HG03066 (cell line): ENCODE results near the gene SNUPN.

Experiments used
- ATAC-seq: cut with Tn5 transposase; IDR thresholded peaks from one replicate; pipeline ENCODE4 v1.9.1; 2021; ENCODE audit warnings: low read depth; ENCODE audit not compliant: unreplicated experiment

The SNUPN gene

DNA sequence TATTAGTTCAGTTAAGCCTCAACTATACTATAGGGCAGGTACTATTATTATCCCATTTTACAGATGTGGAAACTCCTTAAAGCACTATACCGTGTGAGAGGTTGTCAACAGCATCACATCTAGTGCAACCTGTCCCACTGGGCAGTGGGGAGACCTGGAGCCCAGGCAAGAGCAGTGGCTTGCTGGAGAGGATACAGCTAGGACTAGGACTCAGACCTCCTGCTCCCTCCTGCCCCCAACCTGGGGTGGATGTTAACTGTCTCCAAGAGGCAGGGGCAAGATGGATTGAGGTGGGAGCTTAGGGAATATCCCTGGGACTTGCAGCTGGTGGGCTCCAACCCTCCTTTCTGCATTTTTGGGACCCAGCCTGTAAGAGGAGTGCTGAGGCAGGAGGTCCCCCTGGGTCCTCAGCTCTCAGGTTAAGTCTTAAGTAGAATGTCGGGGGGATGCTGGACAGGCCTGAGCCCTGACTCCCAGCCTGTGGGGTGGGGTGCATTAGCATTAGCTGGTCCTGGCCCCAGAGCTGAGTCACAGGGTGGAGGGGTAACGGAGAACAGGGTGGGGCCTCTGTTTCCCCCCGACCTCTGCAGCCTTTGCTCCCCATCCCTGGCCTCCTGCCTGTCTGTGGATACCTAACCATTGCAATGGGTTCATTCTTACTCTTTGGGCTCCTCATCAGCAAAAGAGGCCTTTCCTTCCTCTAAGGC, 28.8 kb upstream of the SNUPN start:
- no peak for ATAC-seq

DNA sequence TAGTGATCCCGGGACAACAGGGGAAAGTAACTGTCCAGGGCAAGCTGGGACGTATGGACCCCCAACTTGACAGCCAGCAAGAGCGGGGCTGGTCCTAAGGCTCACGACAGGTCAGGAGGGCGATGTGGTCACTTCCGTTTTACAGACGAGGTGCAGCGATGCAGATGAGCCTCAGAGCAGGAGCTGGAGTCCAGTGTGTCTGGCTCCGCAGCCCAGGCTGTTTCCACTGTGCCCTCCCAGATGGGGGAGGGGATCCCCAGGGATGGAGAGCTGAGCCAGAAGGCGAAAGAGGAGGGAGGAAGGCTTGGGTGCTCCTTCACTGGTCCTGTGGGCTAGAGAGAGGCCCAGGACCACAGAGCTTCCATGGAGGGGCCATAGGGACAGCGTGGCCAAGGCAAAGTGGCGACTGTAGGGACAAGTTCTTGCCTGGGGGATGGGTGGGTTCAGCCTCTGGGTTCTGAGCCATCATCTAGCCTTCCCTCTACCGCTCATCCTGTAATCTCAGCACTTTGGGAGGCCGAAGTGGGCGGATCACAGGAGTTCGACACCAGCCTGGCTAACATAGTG, 27.9 kb upstream of the SNUPN start:
- no peak for ATAC-seq

DNA sequence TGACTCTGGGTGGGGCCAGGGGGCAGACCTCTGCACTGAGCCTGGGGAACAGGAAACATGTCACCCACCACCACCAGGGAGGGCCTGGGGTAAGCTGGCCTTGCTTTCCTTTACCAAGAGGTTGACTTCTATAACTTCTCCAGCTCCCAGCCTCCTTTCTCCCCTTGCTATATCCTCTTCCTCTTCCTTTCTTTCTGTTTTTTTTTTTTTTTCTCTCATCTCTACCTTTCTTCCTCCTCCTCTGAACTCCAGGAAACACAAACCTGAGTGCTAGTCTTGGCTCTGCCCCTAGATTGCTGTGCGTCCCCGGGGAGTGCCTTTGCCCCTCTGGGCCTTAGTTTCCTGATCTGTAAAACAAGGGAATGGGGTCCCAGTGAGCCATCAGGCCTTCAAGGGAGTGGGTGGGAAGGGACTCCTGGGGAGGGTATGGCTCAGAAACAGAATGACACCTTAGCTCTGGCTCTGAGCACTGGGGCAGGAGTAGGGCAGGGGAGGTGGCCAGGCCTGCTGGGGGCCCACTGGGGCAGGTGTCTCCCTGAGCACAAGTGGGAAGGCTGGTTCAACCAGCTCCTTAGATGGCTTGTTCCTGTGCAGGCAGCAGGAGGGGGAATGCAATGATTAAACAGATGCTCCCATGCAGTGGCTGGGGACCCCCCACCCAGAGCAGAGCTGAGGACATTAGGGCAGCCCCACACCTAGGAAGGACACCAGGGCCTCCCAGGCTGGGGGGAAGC, 26.5 kb upstream of the SNUPN start:
- no peak for ATAC-seq

DNA sequence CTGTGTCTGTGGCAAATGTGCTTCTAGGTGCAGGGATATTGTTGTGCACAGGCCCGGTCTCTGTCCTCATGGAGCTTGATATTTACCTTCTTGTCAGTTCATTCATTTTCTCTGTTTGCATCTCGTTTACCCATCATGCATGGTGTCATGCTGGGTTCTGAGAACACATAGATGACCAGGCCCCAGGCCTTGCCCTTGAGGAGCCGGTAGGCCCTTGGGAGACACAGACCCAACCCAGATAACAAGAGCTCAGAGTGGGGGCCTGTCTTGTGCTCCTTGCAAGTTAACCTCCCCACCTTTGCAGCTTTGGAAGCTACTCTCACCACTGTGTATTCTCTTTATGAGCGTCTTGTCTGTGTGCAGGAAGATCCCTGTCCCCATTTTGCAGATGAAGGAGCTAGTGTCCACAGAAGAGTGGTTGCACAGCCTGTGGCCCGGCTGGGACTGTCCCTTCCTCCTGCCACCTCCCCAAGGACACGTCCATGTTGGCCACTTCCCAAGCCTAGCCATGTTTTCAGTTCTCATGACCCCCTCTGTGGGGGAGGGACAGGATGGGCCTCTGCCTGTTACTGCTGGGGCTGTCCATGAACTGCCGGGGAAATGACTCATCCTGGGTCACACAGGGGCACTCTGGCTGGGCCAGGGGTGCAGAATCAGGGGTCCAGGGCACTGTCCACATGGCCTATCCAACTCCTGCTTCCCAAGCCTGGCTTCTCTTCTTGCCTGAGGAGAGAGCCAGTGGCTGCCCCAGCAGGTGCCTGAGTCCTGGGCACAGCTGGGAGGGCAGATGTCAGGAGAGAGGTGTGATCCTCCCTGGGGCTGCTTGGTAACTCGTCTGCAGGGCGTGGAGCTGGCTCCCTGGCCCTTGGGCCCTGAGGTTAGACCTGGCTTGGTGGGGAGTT, 25.6 kb upstream of the SNUPN start:
- ATAC-seq: no peak

DNA sequence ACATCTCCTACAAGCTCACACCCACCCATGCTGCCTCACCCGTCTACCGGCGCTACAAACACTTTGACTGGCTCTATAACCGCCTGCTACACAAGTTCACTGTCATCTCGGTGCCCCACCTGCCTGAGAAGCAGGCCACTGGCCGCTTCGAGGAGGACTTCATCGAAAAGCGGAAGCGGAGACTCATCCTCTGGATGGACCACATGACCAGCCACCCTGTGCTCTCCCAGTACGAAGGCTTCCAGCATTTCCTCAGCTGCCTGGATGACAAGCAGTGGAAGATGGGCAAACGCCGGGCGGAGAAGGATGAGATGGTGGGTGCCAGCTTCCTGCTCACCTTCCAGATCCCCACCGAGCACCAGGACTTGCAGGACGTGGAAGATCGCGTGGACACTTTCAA, 24.3 kb upstream of the SNUPN start:
- ATAC-seq: no peak

DNA sequence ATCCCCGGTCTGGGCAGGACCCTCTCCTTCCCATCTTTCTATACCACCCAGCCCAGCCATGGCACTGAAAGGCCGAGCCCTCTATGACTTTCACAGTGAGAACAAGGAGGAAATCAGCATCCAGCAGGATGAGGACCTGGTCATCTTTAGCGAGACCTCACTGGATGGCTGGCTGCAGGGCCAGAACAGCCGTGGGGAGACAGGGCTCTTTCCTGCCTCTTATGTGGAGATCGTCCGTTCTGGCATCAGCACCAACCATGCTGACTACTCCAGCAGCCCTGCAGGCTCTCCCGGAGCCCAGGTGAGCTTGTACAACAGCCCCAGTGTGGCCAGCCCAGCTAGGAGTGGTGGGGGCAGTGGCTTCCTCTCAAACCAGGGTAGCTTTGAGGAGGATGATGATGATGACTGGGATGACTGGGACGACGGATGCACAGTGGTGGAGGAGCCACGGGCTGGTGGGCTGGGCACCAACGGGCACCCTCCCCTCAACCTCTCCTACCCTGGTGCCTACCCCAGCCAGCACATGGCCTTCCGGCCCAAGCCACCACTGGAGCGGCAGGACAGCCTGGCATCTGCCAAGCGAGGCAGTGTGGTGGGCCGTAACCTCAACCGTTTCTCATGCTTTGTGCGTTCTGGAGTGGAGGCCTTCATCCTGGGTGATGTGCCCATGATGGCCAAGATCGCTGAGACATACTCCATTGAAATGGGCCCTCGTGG, 23.7 kb upstream of the SNUPN start:
- no peak for ATAC-seq

DNA sequence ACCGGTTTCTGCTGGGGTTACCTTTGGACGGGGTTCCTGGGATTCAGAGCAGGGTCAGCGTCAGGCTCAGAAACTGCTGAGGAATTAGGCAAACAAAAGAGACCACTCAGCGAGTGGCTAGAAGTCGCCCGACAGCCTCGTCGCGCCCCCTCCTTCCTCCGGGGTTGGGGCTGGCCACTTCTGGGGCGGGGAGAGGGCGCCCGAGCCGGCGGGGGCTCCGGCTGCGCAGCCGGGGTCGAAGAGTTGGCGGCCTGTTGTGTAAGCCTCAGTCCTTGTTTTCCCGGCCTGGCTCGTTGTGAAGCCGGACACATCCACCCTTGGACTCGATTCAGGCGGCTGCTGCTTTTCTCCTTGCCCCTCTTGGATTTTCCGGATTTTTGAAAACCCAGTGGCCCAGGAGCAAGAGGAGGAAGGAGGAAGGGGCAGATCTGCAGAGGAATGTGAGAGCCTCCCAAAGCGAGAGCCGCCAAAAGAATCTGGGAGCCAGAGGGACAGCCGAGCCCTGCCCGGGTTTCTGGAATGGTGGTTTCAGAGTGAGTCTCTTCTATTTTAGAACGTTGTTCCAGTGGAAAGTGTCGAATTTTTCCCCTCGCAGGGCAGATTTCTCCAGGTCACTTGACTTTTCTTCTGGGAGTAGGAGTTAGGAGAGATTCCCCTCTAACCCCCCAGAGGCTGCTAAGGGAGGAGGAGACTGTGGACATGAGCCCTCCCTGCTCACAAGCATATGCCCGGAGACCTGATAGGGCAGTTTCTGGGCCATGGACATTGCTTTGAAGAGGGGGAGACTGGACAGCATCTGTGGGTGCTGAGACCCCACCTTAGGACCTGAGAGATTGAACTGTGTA, 22.9 kb upstream of the SNUPN start:
- ATAC-seq: no peak

DNA sequence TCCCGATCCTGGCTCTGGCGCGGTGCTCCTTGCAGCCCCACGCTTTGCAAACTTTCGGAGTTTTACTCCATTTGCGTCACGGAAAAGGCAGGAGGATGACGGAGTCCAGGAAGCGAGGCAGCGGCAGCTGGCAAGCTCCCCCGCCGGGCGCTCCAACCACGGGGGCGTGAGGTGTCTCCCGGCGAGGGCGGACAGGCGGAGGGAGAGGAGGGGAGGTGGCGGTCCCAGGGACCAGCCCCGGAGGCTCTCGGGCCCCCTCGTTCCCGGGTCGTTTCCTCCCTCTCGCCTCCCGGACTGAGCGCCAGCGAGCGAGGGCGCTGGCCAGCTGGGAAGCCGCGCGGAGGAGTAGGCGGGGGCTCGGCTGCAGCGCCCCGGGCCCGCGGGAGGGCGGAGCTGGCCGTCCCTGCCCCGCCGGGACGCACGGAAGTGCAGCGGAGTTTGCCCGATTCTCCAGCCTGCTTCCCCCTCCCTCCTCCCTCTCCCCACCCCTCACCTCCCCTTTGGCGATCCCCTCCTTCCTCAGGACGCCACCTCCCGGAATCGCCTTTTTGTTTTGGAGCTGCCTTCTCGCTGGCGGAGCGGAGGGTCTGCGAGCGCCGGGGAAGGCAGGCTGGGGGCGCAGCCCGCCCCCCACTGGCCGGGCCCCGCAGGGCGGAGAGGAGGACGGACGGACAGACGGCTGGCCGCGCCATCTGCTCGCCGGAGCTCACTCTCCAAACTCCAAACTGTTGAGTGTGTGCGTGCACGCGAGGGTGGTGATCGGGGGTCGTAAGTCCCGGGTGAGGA, 22.0 kb upstream of the SNUPN start, which contains the start of gene SNX33:
Gene SNX33 (plus strand): TSS at position 543 of the 786 bp plus-strand sequence. CDS start 1,191 bp downstream, outside the sequence.
- no peak for ATAC-seq

DNA sequence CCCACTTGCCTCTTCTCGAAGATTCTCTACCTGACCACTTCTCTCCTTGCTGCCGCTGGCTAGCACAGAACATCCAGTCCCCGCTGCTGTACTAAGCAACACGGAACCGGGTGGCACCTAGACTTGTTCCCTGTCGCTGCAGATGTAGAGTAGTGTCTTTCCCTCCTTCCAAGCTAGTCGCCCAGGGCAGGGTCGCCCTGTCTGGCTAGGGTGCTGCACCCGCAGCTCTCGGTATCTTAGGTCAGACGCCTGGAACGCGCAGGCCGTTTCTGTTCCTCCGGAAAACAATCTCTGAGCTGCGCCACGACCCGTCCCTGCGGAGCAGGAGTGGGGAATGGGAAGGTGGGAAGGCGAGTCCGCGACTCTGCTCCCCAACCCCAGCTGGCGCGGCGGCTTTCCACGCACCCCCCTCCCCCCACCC, 21.4 kb upstream of the SNUPN start:
- ATAC-seq: no peak

DNA sequence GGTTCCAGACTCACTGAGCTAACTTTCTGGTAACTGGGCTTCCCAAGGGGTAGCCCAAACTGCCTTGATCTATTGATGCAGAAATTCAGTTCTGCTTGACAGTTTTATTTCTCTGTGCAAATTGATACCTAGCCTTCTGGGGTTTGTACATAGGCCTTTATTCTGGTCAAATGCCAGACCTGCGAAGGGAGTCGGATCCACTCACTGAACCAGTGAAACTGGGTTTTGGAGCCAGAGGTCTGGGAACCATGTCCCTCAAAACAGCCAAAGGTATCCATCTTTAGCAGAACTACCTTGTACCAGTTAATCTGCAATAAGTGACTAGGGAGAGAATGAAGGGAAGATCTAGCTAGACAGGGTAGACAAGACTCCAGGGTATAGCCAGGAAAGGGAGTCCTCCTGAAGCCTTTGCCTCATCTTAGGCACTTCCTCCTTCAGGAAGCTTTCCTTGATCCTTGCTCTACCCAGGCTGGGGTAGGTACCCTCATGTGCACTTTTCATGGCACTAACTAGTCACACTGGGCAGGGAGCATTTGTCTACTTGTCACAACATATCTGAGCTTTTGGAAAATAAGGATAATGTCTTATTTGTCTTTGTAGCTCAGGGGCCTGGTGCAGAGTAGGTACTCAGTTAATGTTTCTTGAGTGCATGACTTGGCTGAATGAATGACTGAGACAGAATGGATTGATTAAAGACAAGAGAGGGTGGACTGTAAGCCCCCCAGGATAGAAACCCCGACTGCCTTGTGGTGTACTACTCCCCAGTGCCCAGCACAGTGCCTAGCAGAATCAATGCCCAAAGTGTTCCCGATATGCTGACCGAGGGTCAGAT, 20.8 kb upstream of the SNUPN start:
- no peak for ATAC-seq

DNA sequence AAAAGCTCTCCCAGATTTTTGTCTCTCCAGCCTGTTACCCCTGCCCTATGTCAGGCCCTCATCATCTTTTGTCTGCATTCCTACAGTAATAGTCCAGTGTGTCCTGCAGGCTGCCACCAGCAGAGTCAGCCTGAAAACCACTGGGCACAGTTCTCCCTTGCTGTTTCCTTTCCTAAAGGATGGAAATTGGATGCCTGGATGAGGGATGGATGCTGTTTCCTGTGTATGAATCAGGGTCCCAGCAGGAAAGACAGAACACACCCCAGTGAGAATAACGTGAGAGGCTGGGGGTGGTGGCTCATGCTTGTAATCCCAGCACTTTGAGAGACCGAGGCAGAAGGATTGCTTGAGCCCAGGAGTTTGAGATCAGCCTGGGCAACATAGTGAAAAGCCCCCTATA, 18.9 kb upstream of the SNUPN start:
- no peak for ATAC-seq

DNA sequence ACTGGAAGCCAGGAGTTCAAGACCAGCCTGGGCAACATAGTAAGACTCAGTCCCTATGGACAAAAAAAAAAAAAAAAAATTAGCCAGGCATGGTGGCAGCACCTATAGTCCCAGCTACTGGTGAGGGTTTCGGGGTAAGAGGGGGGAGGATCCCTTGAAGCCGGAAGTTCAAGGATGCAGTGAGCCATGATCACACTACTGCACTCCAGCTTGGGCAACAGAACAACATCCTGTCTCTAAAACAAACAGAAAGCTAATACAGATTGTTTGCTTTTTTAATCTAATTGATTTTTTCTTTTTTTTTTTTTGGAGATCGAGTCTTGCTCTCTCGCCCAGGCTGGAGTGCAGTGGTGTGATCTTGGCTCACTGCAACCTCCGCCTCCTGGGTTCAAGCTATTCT, 16.1 kb upstream of the SNUPN start:
- ATAC-seq: no peak

DNA sequence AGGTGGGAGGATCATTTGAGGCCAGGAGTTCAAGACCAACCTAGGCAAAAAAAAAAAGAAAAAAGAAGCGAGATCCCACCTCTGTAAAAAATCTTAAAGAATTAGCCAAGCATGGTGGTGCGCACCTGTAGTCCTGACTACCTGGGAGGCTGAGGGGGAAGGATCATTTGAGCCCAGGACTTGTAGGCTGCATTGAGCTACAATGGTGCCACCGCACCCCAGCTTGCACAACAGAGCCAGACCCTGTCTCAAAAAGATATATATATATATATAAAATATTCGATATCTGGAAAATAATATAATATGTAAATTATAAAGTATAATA, 15.6 kb upstream of the SNUPN start:
- no peak for ATAC-seq

DNA sequence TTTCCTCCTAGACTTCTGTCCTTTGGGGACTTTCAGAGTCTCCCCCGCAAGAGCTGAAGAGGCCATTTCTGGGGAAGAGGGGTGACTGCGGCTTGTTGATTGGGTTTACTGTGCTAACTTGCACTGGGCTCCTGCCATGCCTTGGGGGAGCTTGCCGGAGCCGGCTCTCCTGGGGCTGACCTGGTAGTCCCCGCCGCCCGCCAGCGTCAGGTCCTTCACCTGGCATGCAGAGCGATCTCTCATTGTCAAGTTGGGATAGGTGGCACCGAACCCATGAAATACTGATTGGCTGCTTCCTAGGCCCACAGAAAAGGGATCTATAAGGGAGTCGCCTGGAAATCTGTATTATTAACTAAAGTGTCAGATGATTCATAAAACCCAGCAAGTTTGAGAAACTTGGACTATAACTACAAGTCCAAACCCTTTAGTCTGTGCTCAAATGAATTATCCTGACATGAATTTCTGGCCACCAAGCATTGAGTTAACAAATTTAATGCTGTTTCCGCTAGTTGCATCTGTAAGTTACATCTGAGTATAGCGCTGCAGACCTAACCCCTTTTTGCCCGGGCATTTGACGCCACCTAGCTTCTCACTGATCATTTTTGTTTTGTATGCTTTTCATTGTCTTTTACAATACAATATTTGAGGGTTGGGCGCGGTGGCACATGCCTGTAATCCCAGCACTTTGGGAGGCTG, 15.1 kb upstream of the SNUPN start:
- ATAC-seq: peak; percentile 30

DNA sequence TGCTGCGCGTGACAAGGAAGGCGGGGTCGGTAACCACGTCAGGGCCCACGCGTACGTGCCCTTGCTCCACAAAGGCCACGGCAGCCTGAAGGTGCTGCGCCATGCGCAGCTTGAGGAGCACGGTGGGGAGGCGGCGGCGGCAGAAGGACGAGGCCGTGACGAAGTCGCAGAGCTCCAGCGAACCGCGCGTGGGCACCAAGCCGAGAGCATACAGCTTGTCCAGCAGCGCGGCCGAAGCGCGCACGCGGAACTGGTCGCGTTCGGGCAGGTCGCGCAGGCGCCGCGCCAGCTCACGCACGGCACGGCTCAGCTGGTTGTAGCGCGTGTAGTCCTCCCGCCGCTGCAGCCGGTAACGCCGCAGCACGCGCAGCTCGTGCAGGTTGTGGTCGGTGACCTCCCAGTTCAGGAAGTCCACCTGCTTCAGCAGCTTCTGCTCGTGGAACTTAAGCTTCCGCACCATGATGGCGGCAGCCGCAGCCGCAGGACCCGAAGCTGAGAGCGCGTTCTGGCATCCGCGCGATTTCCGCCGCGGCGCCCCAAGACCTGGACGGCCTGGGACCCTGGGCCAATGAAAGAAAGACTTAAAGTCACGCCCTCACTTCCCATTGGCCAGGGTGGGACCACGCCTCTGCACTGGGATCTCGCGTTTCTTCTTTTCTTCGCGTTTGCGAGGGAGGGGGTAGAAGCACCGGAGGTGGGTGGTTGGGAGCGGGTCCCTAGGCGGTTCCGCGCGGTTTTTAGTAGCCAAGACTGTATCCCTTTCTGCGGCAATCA, 14.4 kb upstream of the SNUPN start, which contains the start of gene IMP3:
Gene IMP3 (minus strand): TSS at position 516 of the 774 bp plus-strand sequence. CDS start 56 bp downstream, at position 460.
- peak; percentile 89 for ATAC-seq

DNA sequence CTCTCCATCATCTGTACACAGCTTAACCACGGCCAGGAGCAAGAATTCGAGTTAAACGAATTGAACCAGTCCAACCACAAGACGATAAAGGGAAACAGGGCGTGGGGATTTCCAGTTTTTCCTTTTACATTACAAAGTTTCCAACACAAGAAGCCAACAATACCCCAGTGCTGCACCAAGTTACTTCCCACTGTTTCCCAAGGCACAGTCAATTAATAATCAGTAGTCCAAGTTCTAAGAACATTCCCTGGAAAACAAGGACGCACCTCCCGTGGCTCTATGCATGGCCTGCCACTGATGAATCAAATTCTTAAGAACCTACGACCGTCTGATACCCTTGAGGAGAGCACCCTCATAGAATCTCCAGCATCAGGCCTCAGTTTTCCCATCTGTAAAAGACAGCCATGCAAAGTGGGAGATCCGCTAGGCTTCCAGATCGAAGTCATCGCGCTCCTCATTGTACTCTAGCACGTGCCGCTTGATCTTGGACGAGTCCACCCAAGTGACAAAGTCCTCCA, 13.7 kb upstream of the SNUPN start:
- no peak for ATAC-seq
